ENCODE measurements around the gene ARMC3. TPM values are rescaled to one million over a fixed set of nuclear protein-coding genes. Genes with fewer than 3 reads are reported as not detected.

The ARMC3 gene
- total RNA-seq, 1 experiment from 2014 or later: 0.09 TPM

- no peak overlapping the region for H4K91ac ChIP-seq (ENCODE audit: insufficient read length, low read depth, low read length)
- no peak for TF ChIP-seq CTCF (conservative IDR thresholded peaks at IDR 0.05)
- peaks cover 10 to 15% of the 10 kb centered on the region in 2 experiments for H3K4me1 Mint-ChIP-seq
- H3K27ac ChIP-seq (ENCODE audit: insufficient read length, low read depth, low read length): no peak overlapping the region
- no peak for DNase-seq
- H3K14ac ChIP-seq (ENCODE audit: insufficient read depth, low read length): no peak overlapping the region
- no peaks in the 10 kb centered on the region; the same call in 1 of the 2 replicates for H3K4me1 ChIP-seq (ENCODE audit: insufficient read depth, low read length)
- H2BK12ac ChIP-seq (ENCODE audit: insufficient read length, low read depth, low read length): no peak overlapping the region
- no peaks in the 10 kb centered on the region for H3K27me3 ChIP-seq (ENCODE audit: insufficient read depth, low read length)
- H3K9ac ChIP-seq (ENCODE audit: extremely low read depth, insufficient read length, low read length): no peak overlapping the region
- no peak overlapping the region for H2BK20ac ChIP-seq (ENCODE audit: low read depth, low read length, poor library complexity, severe bottlenecking)
- no peak overlapping the region for H3K18ac ChIP-seq (ENCODE audit: insufficient read length, low read depth, low read length)
- no peak overlapping the region for H2BK15ac ChIP-seq (ENCODE audit: low read depth, low read length)
- WGBS (ENCODE audit: extremely low coverage, insufficient read length, low lambda C conversion rate): no CpG with 5 or more reads among the region's 5 CpGs
- H4K20me1 ChIP-seq (ENCODE audit: control insufficient read depth, insufficient read depth, insufficient read length): no peaks in the 10 kb centered on the region
- H2AFZ ChIP-seq (ENCODE audit: low read length): no peak overlapping the region
- H3K79me2 ChIP-seq (ENCODE audit: insufficient read depth, low read length): no peaks in the 10 kb centered on the region
- H3K9me3 Mint-ChIP-seq: no peaks in the 10 kb centered on the region
- H3K27me3 Mint-ChIP-seq (ENCODE audit: low read depth): no peaks in the 10 kb centered on the region; the same call in 1 of the 2 replicates
- H3K4ac ChIP-seq (ENCODE audit: low read depth, low read length): no peak overlapping the region
- no peak overlapping the region for H2BK120ac ChIP-seq (ENCODE audit: low read depth, low read length, poor library complexity, severe bottlenecking)
- H3K27ac Mint-ChIP-seq: no peak overlapping the region
- H2BK5ac ChIP-seq (ENCODE audit: insufficient read length, low read length): no peak overlapping the region
- no peaks in the 10 kb centered on the region for H3K79me1 ChIP-seq (ENCODE audit: insufficient read depth, low read depth, low read length, poor library complexity, severe bottlenecking)
- no peak overlapping the region for H2AK5ac ChIP-seq (ENCODE audit: insufficient read length, low read length)
- no peak overlapping the region for H3T11ph ChIP-seq (ENCODE audit: low read length)
- H3K9me3 ChIP-seq (ENCODE audit: control insufficient read depth, low read depth, low read length): no peaks in the 10 kb centered on the region
- no peaks in the 10 kb centered on the region for H3K36me3 Mint-ChIP-seq (ENCODE audit: insufficient read depth in 1 of 3, low read depth in 3 of 3)
- no peak overlapping the region for H3K4me3 Mint-ChIP-seq
- no peak overlapping the region for H3K23ac ChIP-seq (ENCODE audit: insufficient read length, low read depth, low read length)
- H3K23me2 ChIP-seq (ENCODE audit: insufficient read length, low read depth, low read length, poor library complexity, severe bottlenecking): no peaks in the 10 kb centered on the region
- H4K5ac ChIP-seq (ENCODE audit: insufficient read length, low read depth, low read length): no peak overlapping the region
- H3K56ac ChIP-seq (ENCODE audit: insufficient read length, low read depth, low read length): no peak overlapping the region
- no peak overlapping the region for H3K4me2 ChIP-seq (ENCODE audit: insufficient read depth, insufficient read length, low read length)
- H4K8ac ChIP-seq (replicated peaks; ENCODE audit: insufficient read length, low read depth, low read length): no peak overlapping the region
These were observed 56.2 kb downstream of the ARMC3 start for GRCh38 chr10:22984066-22984465.

All from H9 (cell line).